ENCODE data around the gene GPC4. TPM values are rescaled to one million over a fixed set of nuclear protein-coding genes. Genes with fewer than 3 reads are reported as not detected.

GPC4 gene
- total and polyA plus RNA-seq, 10 of the 15 experiments (the other 5 are each of a cell fraction or from before 2014, with no cell fraction given) = 0.04 to 5.8 (median 0.13) TPM

DNA sequence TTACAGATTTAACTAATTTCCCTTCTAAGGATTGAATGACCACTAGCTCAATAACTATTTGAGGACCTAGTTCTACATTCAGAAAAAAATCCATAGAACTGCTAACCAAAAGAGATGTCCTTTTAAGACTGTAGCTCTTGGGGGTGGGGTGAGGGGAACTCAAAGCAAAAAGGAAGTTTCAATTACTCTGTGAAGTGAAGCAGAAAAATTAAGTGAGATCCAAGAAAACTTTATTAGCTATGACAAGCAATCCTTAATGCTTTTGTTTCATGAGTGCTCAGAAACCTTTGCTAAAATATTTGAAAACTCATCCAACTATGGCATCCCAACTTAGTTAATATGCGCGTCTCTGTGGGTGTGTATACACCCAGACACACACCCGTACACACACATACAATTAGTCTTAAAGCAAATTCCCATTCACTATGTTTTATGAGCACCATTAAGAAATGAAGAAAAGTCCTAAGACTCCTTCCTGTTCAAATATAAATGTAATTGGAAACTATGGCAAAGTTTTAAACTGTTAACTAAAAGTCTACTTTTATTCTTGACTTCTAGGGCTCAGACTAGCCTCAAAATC is 44.5 kb downstream of the GPC4 start:
- ATAC-seq (no peak), FAIRE-seq (no peak), DNase-seq (ENCODE audit: low read depth, low spot score) (no peak)
- H3K36me3 ChIP-seq (ENCODE audit: control insufficient read depth in 2 of 2, insufficient read depth in 2 of 2, low read length in 1 of 2) = no peaks in the 10 kb centered on the region
- POLR2A ChIA-PET = interaction anchor here (0.7 to 1.6 kb wide), 3 partner anchors 9 to 17 kb away, joined by 3 to 5 read pairs (median 4); no protein-coding TSS in a partner anchor
- 77% methylated on average over 3 of the region's 3 CpGs for WGBS (ENCODE audit: insufficient coverage, insufficient replicate concordance, low lambda C conversion rate, missing lambda C conversion rate)
- intact Hi-C loops (cut with micrococcal nuclease; ENCODE audit: unreplicated experiment) = no loop called here
- in situ Hi-C loops (cut with MboI) = no loop called here
- no peak overlapping the region for H3K4me3 ChIP-seq
- no peaks in the 10 kb centered on the region for H3K27me3 ChIP-seq (replicated peaks in 1 of 2; ENCODE audit: control insufficient read depth in 2 of 2, insufficient read depth in 2 of 2, low read length in 1 of 2)
- BruUV-seq (replicated peaks) = no TSS peak
- no peaks in the 10 kb centered on the region for H3K9me3 ChIP-seq (replicated peaks; ENCODE audit: control insufficient read depth, insufficient read depth, low read length)
- TF ChIP-seq NR2C1 (IDR thresholded peaks at IDR 0.05) = no peak
- TF ChIP-seq SUZ12 (IDR thresholded peaks at IDR 0.05; ENCODE audit: unreplicated experiment) = no peak
- TF ChIP-seq ZBTB40 (IDR thresholded peaks at IDR 0.05; ENCODE audit: borderline replicate concordance) = peak; percentile 83; the same call in 1 of the 2 replicates
- no peak for TF ChIP-seq SREBF1 (IDR thresholded peaks at IDR 0.05; ENCODE audit: low read length)
- SMC1A ChIA-PET (ENCODE audit: uncharacterized antibody, unreplicated experiment) = interaction anchor here (0.7 to 2.1 kb wide), 9 partner anchors 10 to 43 kb away, joined by 3 to 13 read pairs (median 5); no protein-coding TSS in a partner anchor
- H2AFZ ChIP-seq (ENCODE audit: control insufficient read depth, low read depth, low read length) = no peak overlapping the region
- no peak overlapping the region for H3K9ac ChIP-seq (ENCODE audit: control insufficient read depth, insufficient read depth, low read length)
- H3K27ac ChIP-seq (ENCODE audit: control insufficient read depth, insufficient read depth) = no peak overlapping the region
- no peaks in the 10 kb centered on the region for H3K79me2 ChIP-seq (ENCODE audit: control insufficient read depth, insufficient read depth, low read length)
- no peaks in the 10 kb centered on the region for H3K4me1 ChIP-seq (ENCODE audit: control insufficient read depth, insufficient read depth, low read length)
- H4K20me1 ChIP-seq (ENCODE audit: control insufficient read depth, insufficient read depth) = no peaks in the 10 kb centered on the region
- H3K4me2 ChIP-seq (ENCODE audit: control insufficient read depth, insufficient read depth) = no peak overlapping the region
- CTCF ChIA-PET = interaction anchor here (1.8 kb wide), 1 partner anchor 20 kb away, joined by 7 read pairs; no protein-coding TSS in a partner anchor
- RAD21 ChIA-PET (ENCODE audit: unreplicated experiment) = interaction anchor here (1.1 to 1.5 kb wide), 3 partner anchors 11 to 23 kb away, joined by 3 to 6 read pairs (median 4); no protein-coding TSS in a partner anchor
